ENCODE results near the gene ZNF649.

The ZNF649 gene

DNA sequence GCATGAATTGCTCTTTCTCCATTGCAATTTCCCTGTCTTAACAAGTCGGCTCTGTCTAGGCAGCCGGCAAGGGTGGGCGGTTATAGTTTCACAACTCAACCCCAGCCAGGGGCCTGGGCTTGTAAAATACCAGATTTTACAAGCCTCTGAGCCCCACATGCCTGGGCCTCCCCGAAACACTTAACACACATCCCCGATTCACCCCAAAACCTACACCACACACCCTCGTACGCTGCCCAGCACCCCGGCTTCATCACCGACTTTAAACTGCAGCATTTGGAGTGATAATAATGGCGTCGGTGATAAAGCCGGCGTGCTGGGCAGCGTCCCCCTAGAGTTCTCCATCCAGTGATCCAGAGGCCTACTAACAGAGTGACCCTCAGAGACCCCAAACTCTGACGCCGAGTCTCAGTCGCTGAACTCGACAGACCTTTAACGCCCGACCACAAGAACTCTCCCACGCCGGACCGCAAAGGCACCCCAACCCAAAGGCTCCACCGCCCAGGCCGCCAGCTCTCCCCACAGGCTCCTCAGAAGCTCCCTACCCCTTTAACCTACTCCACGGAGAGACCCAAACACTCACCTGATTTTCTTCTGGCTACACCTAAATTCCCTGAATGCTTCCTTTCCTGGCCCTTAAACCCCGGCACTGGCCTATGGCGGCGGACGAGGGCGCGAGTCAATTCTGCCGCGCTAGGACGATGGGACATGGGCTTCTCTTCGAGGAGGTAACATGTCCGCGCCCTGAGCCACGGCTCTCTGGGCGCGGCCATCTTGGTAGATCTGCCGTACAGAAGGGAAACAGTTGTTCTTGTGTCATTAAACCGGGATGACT, at the start of gene ZNF649:
Gene ZNF649, minus strand, starts transcription at position 687 of the 835 bp plus-strand sequence. CDS start 4,910 bp downstream, outside the sequence.
- Histone ChIP-seq H3K9ac (ENCODE audit: low read depth, low read length) (peak within 1 kb of the TSS; percentile 99), H3K4me1 (ENCODE audit: control insufficient read depth, insufficient read depth, low read length) (peaks cover 31% of the 10 kb centered on the region), H3K9me3 (ENCODE audit: control insufficient read depth, insufficient read depth, low read length) (peaks cover 30% of the 10 kb centered on the region), H3K36me3 (ENCODE audit: control insufficient read depth, insufficient read depth, low read length) (peaks cover 37% of the 10 kb centered on the region), H3K27ac (ENCODE audit: low read depth, low read length) (peak within 1 kb of the TSS; percentile 83), H3K4me3 (ENCODE audit: low read depth, low read length) (peak within 1 kb of the TSS; percentile 99), H3K27me3 (ENCODE audit: control insufficient read depth, insufficient read depth, low read length) (no peaks in the 10 kb centered on the region)

DNA sequence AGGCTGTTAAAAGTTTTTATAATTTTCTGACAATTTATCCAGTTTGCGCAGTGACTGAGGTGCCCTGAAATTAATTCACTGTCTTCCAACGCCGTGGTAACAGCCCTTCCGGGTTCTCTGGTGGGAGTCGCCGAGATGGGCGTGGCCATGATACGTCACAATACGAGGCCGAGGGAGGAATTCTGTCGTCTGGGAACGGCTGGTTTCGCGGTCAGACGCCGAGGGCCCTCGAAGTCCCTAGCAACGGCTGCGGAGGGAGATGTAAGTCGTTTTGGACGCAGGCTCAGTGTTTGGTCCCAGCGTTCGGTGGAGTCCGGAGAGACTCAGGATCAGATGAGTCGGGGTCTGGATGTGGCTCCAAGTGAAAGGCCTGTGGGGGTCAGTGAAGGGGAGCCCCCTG, 44.2 kb upstream of the ZNF649 start:
- no peak overlapping the region for H3K4me3 ChIP-seq (ENCODE audit: low read depth, low read length)
- H3K27me3 ChIP-seq (ENCODE audit: control insufficient read depth, insufficient read depth, low read length) = no peaks in the 10 kb centered on the region
- H3K9me3 ChIP-seq (ENCODE audit: control insufficient read depth, insufficient read depth, low read length) = peaks cover 87% of the 10 kb centered on the region

DNA sequence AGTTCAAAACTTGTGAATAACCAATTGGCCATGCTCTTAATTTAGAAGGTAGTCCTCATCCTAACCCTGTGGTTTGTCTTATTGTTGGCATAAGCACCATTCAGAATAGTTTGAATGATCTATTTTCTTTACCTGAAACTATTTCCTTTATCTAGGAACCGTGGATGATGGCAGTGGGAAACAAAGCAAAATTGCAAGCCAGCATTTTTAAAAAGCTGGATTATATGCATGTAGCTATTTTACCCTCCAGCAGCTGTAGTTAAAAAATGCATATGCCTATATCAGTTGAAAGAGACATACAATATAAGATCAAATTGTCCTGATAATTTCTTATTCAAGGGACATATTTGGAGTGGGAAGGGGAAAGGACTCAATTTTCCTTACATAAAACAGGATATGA, 41.8 kb upstream of the ZNF649 start:
- H3K27ac ChIP-seq (ENCODE audit: low read depth, low read length) = no peak overlapping the region
- no peaks in the 10 kb centered on the region for H3K4me1 ChIP-seq (ENCODE audit: control insufficient read depth, insufficient read depth, low read length)
- peaks cover 97% of the 10 kb centered on the region for H3K9me3 ChIP-seq (ENCODE audit: control insufficient read depth, insufficient read depth, low read length)
- H3K9ac ChIP-seq (ENCODE audit: low read depth, low read length) = no peak overlapping the region
- H3K36me3 ChIP-seq (ENCODE audit: control insufficient read depth, insufficient read depth, low read length) = peaks cover 52% of the 10 kb centered on the region
- H3K4me3 ChIP-seq (ENCODE audit: low read depth, low read length) = no peak overlapping the region
- no peaks in the 10 kb centered on the region for H3K27me3 ChIP-seq (ENCODE audit: control insufficient read depth, insufficient read depth, low read length)

More for the DNA sequence above, 44.2 kb upstream of the ZNF649 start:
- Histone ChIP-seq H3K4me1 (ENCODE audit: control insufficient read depth, insufficient read depth, low read length) (no peaks in the 10 kb centered on the region), H3K36me3 (ENCODE audit: control insufficient read depth, insufficient read depth, low read length) (peaks cover 29% of the 10 kb centered on the region), H3K9ac (ENCODE audit: low read depth, low read length) (no peak overlapping the region), H3K27ac (ENCODE audit: low read depth, low read length) (no peak overlapping the region)

DNA sequence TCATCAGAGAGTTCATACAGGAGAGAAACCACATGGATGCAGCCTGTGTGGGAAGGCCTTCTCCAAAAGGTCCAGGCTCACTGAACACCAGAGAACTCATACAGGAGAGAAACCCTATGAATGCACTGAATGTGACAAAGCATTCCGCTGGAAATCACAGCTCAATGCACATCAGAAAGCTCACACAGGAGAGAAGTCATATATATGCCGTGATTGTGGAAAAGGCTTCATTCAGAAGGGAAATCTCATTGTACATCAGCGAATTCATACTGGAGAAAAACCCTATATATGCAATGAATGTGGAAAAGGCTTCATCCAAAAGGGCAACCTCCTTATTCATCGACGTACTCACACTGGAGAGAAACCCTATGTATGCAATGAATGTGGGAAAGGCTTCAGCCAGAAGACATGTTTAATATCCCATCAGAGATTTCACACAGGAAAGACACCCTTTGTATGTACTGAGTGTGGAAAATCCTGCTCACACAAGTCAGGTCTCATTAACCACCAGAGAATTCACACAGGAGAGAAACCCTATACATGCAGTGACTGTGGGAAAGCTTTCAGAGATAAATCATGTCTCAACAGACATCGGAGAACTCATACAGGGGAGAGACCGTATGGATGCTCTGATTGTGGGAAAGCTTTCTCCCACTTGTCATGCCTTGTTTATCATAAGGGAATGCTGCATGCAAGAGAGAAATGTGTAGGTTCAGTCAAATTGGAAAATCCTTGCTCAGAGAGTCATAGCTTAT, 40.2 kb upstream of the ZNF649 start:
- Histone ChIP-seq H3K9ac (ENCODE audit: low read depth, low read length) (no peak overlapping the region), H3K4me3 (ENCODE audit: low read depth, low read length) (peak overlapping the region; percentile 31; the same call in 1 of the 2 replicates), H3K4me1 (ENCODE audit: control insufficient read depth, insufficient read depth, low read length) (no peaks in the 10 kb centered on the region), H3K9me3 (ENCODE audit: control insufficient read depth, insufficient read depth, low read length) (peaks cover 97% of the 10 kb centered on the region), H3K27ac (ENCODE audit: low read depth, low read length) (no peak overlapping the region), H3K27me3 (ENCODE audit: control insufficient read depth, insufficient read depth, low read length) (no peaks in the 10 kb centered on the region), H3K36me3 (ENCODE audit: control insufficient read depth, insufficient read depth, low read length) (peaks cover 68% of the 10 kb centered on the region)

DNA sequence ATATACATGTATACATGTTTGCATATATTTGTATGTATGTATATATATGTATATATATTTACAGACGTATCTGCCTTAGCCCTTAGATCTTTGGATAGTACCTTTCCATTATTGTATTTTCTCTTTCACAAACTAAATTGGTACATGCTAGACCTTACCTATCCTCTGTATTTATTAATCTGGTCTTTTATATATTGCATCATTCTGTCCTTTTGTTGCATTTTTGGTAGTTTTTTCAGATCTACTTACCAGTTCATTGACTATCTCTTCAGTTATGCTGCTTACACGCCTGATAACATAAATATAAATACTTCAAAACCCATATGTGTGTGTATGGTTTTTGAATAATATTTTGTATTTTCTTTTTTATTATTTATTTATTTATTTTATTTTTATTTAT, 34.1 kb upstream of the ZNF649 start:
- no peak overlapping the region for H3K4me3 ChIP-seq (ENCODE audit: low read depth, low read length)
- H3K9ac ChIP-seq (ENCODE audit: low read depth, low read length) = no peak overlapping the region
- H3K9me3 ChIP-seq (ENCODE audit: control insufficient read depth, insufficient read depth, low read length) = peaks cover 60% of the 10 kb centered on the region
- H3K27ac ChIP-seq (ENCODE audit: low read depth, low read length) = no peak overlapping the region
- H3K36me3 ChIP-seq (ENCODE audit: control insufficient read depth, insufficient read depth, low read length) = peaks cover 98% of the 10 kb centered on the region
- no peaks in the 10 kb centered on the region for H3K4me1 ChIP-seq (ENCODE audit: control insufficient read depth, insufficient read depth, low read length)
- H3K27me3 ChIP-seq (ENCODE audit: control insufficient read depth, insufficient read depth, low read length) = no peaks in the 10 kb centered on the region

DNA sequence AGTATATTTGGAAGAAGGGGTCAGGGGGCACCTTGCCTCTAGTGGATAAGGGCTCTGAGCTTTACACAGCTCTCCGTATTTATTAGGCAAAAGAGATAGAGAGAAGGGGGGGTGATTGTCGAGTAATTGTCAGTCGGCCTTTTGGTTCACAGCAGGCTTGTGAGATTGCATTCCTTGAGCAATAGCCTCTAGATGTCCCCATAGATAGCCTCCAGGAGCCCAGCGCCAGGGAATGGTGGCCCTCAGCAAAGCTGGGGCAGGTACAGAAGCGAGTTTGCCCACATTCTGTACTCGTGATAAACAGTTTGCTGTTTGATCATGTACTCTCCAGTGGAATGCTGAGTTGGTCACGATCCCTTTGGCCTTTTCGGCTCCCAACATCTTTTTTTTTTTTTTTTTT, 27.1 kb upstream of the ZNF649 start:
- no peak overlapping the region for H3K9ac ChIP-seq (ENCODE audit: low read depth, low read length)
- no peak overlapping the region for H3K4me3 ChIP-seq (ENCODE audit: low read depth, low read length)
- H3K27me3 ChIP-seq (ENCODE audit: control insufficient read depth, insufficient read depth, low read length) = no peaks in the 10 kb centered on the region
- no peaks in the 10 kb centered on the region for H3K4me1 ChIP-seq (ENCODE audit: control insufficient read depth, insufficient read depth, low read length)
- H3K27ac ChIP-seq (ENCODE audit: low read depth, low read length) = no peak overlapping the region
- peaks cover 78% of the 10 kb centered on the region for H3K36me3 ChIP-seq (ENCODE audit: control insufficient read depth, insufficient read depth, low read length)
- H3K9me3 ChIP-seq (ENCODE audit: control insufficient read depth, insufficient read depth, low read length) = peaks cover 14% of the 10 kb centered on the region; the same call in 1 of the 2 replicates

DNA sequence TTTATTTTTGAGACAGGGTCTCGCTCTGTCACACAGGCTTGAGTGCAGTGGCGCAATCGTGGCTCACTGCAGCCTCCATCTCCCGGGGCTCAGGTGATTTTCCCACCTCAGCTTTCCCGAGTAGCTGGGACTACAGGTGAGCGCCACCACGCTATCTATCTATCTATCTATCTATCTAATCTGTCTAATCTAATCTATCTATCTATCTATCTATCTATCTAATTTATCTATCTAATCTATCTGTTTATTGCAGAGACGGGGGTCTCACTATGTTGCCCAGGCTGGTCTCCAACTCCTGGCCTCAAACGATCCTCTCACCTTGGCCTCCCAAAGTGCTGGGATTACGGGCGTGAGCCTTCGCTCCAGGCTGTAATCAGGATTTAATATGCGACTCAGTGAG, 23.0 kb upstream of the ZNF649 start:
- H3K36me3 ChIP-seq (ENCODE audit: control insufficient read depth, insufficient read depth, low read length) = peaks cover 39% of the 10 kb centered on the region
- H3K27me3 ChIP-seq (ENCODE audit: control insufficient read depth, insufficient read depth, low read length) = no peaks in the 10 kb centered on the region
- peak overlapping the region; percentile 98 for H3K9ac ChIP-seq (ENCODE audit: low read depth, low read length)
- H3K4me1 ChIP-seq (ENCODE audit: control insufficient read depth, insufficient read depth, low read length) = no peaks in the 10 kb centered on the region
- H3K4me3 ChIP-seq (ENCODE audit: low read depth, low read length) = peak overlapping the region; percentile 97
- H3K27ac ChIP-seq (ENCODE audit: low read depth, low read length) = no peak overlapping the region
- H3K9me3 ChIP-seq (ENCODE audit: control insufficient read depth, insufficient read depth, low read length) = peaks cover 23% of the 10 kb centered on the region

DNA sequence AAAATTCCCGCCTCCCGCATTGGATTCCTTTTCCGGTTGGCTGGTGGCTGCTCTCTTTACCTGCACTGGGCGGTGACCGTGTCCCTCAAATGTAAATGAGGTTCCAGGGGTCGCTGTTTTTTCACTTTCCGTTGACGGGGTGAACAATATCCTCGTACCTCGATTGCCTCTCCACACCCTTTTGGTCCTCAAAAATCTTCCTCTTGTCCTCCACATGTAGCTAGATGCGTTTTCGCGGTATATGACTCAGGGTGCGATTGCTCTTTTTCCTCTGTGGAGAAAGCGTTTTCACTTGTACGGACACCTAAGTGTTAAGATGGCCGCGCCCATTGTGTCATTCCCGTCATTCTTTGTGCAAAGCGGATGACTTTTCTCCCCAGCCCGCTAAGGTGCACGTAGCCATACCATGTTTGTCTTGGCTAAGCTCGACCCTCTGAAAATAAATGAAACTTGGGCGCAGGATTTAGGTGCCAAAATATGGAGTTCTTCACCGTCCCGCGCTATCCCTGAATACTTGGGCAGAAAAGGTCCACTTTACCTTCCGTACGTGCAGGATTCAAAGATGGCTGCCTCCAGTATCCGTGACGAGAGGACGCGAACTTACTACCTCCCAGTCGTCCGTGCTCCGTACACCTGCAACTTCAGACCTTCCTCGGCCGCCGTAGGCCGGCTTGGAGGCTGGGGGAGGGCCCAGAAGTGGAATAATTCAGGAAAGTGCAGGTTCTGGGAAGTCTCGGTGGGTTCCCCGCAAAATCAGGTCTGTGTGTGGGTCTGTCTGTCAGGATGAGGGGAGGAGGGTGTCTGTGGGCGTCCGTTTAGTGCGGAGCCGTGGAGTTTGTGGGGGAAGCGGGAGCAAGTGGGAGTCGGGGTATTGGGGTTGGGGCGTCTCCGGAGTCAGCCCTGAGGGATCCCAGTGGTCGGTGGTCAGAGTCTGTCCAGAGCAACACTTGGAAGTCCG, 22.2 kb upstream of the ZNF649 start, which contains the start of gene ZNF613:
Gene ZNF613, plus strand, starts transcription at position 689 of the 958 bp plus-strand sequence. CDS start 8,749 bp downstream, outside the sequence.
- H3K9me3 ChIP-seq (ENCODE audit: control insufficient read depth, insufficient read depth, low read length) = peaks cover 31% of the 10 kb centered on the region
- peaks cover 33% of the 10 kb centered on the region for H3K36me3 ChIP-seq (ENCODE audit: control insufficient read depth, insufficient read depth, low read length)
- peak within 1 kb of the TSS; percentile 97 for H3K4me3 ChIP-seq (ENCODE audit: low read depth, low read length)
- no peaks in the 10 kb centered on the region for H3K4me1 ChIP-seq (ENCODE audit: control insufficient read depth, insufficient read depth, low read length)
- no peaks in the 10 kb centered on the region for H3K27me3 ChIP-seq (ENCODE audit: control insufficient read depth, insufficient read depth, low read length)
- peak within 1 kb of the TSS; percentile 98 for H3K9ac ChIP-seq (ENCODE audit: low read depth, low read length)
- H3K27ac ChIP-seq (ENCODE audit: low read depth, low read length) = peak within 1 kb of the TSS; percentile 95

DNA sequence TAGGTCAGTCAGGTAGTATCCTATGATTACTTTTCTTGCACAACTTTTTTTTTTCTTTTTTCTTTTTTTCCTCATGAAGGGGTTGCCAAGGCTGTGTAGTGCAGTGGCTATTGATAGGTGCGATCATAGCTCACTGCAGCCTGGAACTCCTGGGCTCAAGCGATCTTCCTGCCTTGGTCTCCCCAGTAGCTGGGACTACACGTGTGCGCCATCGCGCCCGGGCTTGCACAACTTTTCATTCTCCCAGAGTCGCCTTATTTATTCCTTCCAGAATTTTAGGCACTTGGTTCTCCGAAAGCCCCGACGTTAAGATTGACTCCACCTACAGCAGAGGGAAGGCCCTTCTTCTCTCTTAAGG, 21.6 kb upstream of the ZNF649 start:
- Histone ChIP-seq H3K36me3 (ENCODE audit: control insufficient read depth, insufficient read depth, low read length) (peaks cover 26% of the 10 kb centered on the region), H3K27ac (ENCODE audit: low read depth, low read length) (peak overlapping the region; percentile 95), H3K4me3 (ENCODE audit: low read depth, low read length) (peak overlapping the region; percentile 97), H3K4me1 (ENCODE audit: control insufficient read depth, insufficient read depth, low read length) (no peaks in the 10 kb centered on the region), H3K27me3 (ENCODE audit: control insufficient read depth, insufficient read depth, low read length) (no peaks in the 10 kb centered on the region), H3K9me3 (ENCODE audit: control insufficient read depth, insufficient read depth, low read length) (peaks cover 38% of the 10 kb centered on the region), H3K9ac (ENCODE audit: low read depth, low read length) (peak overlapping the region; percentile 98)

DNA sequence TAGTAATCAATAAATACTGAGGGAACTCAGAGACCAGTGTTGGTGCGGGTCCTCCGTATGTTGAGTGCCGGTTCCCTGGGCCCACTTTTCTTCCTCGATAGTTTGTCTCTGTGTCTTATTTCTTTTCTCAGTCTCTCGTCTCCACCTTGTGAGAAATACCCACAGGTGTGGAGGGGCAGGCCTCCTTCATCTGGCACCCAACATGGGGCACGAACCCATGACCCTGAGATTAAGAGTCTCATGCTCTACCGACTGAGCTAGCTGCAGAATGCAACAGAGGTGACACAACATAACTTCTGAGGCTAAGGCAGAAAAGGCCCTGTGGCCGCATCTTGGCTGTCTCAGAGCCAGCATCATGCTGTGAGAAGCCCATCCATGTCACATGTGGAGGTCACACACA, 17.1 kb upstream of the ZNF649 start:
- no peaks in the 10 kb centered on the region for H3K4me1 ChIP-seq (ENCODE audit: control insufficient read depth, insufficient read depth, low read length)
- H3K9me3 ChIP-seq (ENCODE audit: control insufficient read depth, insufficient read depth, low read length) = peaks cover 72% of the 10 kb centered on the region
- no peaks in the 10 kb centered on the region for H3K27me3 ChIP-seq (ENCODE audit: control insufficient read depth, insufficient read depth, low read length)

More for the DNA sequence above, 17.1 kb upstream of the ZNF649 start:
- Histone ChIP-seq H3K36me3 (ENCODE audit: control insufficient read depth, insufficient read depth, low read length) (no peaks in the 10 kb centered on the region), H3K9ac (ENCODE audit: low read depth, low read length) (no peak overlapping the region), H3K27ac (ENCODE audit: low read depth, low read length) (no peak overlapping the region), H3K4me3 (ENCODE audit: low read depth, low read length) (no peak overlapping the region)
